IMR-90 (cell line): Measurements from ENCODE around the gene PMPCB. TPM values are rescaled to one million over a fixed set of nuclear protein-coding genes. Genes with fewer than 3 reads are reported as not detected.

Experiments
- ATAC-seq: fragments of 200-7000 bp; cut with Tn5 transposase; 2 replicates; pipeline ENCODE4 v1.9.1; 2020; ENCODE audit warnings: low read depth, mild to moderate bottlenecking, moderate library complexity
- BruUV-seq: library from RNA; stranded (reverse); fragments of 400-500 nt; replicated peaks from 2 replicates; lab custom pipeline; 2021; lab: Mats Ljungman, UMichigan
- CTCF ChIA-PET: fragments of 300-600 bp; formaldehyde crosslinking; extraction: SDS; loops from one replicate; lab custom pipeline; 2021; ENCODE audit warnings: antibody characterized with exemption; lab: Yijun Ruan, JAX
- POLR2A ChIA-PET: fragments of 300-600 bp; sonication (Branson Sonifier 250); formaldehyde crosslinking; loops from one replicate; lab custom pipeline; 2022; ENCODE audit warnings: antibody characterized with exemption; ENCODE audit not compliant: unreplicated experiment; lab: Charles Lee
- DNase-seq: peaks from one replicate; pipeline ENCODE4 v3.0.0; 2013
- H2AFZ ChIP-seq: replicated peaks from 2 replicates; pipeline ENCODE3; 2013; ENCODE audit warnings: low read length, mild to moderate bottlenecking; ENCODE audit not compliant: poor library complexity
- H2AK5ac ChIP-seq: 2 replicates; pipeline ENCODE4 v1.6.1; 2013; ENCODE audit warnings: low read depth, low read length, inconsistent platforms
- H2AK9ac ChIP-seq: replicated peaks from 2 replicates; pipeline ENCODE3; 2013; ENCODE audit warnings: mild to moderate bottlenecking, low read depth, low read length, moderate library complexity; ENCODE audit not compliant: poor library complexity
- H2BK120ac ChIP-seq: 2 replicates; pipeline ENCODE4 v1.6.1; 2013; ENCODE audit warnings: low read depth, low read length, inconsistent platforms
- H2BK15ac ChIP-seq: 3 replicates; pipeline ENCODE4 v1.6.1; 2013; ENCODE audit warnings: low read depth, low read length, inconsistent platforms
- H2BK20ac ChIP-seq: 2 replicates; pipeline ENCODE4 v1.6.1; 2013; ENCODE audit warnings: low read depth, mild to moderate bottlenecking, inconsistent platforms, low read length, moderate library complexity
- H2BK5ac ChIP-seq: 2 replicates; pipeline ENCODE4 v1.6.1; 2013; ENCODE audit warnings: mild to moderate bottlenecking, low read depth, low read length, inconsistent platforms; ENCODE audit not compliant: poor library complexity, severe bottlenecking
- H3K14ac ChIP-seq: replicated peaks from 2 replicates; pipeline ENCODE4 v1.6.1; 2013; ENCODE audit warnings: low read depth, low read length, inconsistent platforms
- H3K18ac ChIP-seq: 2 replicates; pipeline ENCODE4 v1.6.1; 2013; ENCODE audit warnings: low read depth, low read length, control low read depth
- H3K23ac ChIP-seq: 2 replicates; pipeline ENCODE4 v1.6.1; 2013; ENCODE audit warnings: low read depth, low read length, inconsistent platforms
- H3K27ac ChIP-seq: 2 replicates; pipeline ENCODE4 v1.5.1; 2013; ENCODE audit warnings: mild to moderate bottlenecking, control low read depth, low read length; ENCODE audit not compliant: insufficient read depth
- H3K27me3 ChIP-seq: 2 replicates; pipeline ENCODE4 v1.6.1; 2013; ENCODE audit warnings: low read length; ENCODE audit not compliant: control insufficient read depth, insufficient read depth
- H3K36me3 ChIP-seq: 2 replicates; pipeline ENCODE4 v1.6.1; 2013; ENCODE audit warnings: low read length, mixed read lengths; ENCODE audit not compliant: control insufficient read depth, insufficient read depth
- H3K4ac ChIP-seq: 2 replicates; pipeline ENCODE4 v1.6.1; 2013; ENCODE audit warnings: low read depth, low read length, inconsistent platforms
- H3K4me1 ChIP-seq: 2 replicates; pipeline ENCODE4 v1.6.1; 2013; ENCODE audit warnings: low read length, mixed read lengths; ENCODE audit not compliant: control insufficient read depth, insufficient read depth
- H3K4me2 ChIP-seq: 2 replicates; pipeline ENCODE4 v1.6.1; 2013; ENCODE audit warnings: low read depth, mild to moderate bottlenecking, control low read depth, low read length, moderate library complexity
- H3K4me3 ChIP-seq: 2 replicates; pipeline ENCODE4 v1.5.1; 2013; ENCODE audit warnings: low read depth, mild to moderate bottlenecking, control low read depth, low read length, moderate library complexity; ENCODE audit not compliant: insufficient read depth
- H3K56ac ChIP-seq: 2 replicates; pipeline ENCODE4 v1.6.1; 2013; ENCODE audit warnings: low read length, inconsistent platforms; ENCODE audit not compliant: insufficient read depth; ENCODE audit errors: extremely low read depth
- H3K79me1 ChIP-seq, 2 experiments: 2 replicates each; pipeline ENCODE4 v1.6.1; 2013; ENCODE audit warnings: low read length in 2 of 2, inconsistent platforms in 1 of 2, low read depth in 1 of 2
- H3K9ac ChIP-seq: 2 replicates; pipeline ENCODE4 v1.6.1; 2013; ENCODE audit warnings: low read depth, low read length, control low read depth
- H3K9me1 ChIP-seq: 2 replicates; pipeline ENCODE4 v1.6.1; 2013; ENCODE audit warnings: low read length, inconsistent platforms; ENCODE audit not compliant: insufficient read depth
- H3K9me3 ChIP-seq: 2 replicates; pipeline ENCODE4 v1.6.1; 2013; ENCODE audit warnings: low read length; ENCODE audit not compliant: control insufficient read depth, insufficient read depth
- H4K20me1 ChIP-seq: 2 replicates; pipeline ENCODE4 v1.6.1; 2013; ENCODE audit warnings: low read length, inconsistent platforms; ENCODE audit not compliant: insufficient read depth
- H4K5ac ChIP-seq: 2 replicates; pipeline ENCODE4 v1.6.1; 2013; ENCODE audit warnings: mild to moderate bottlenecking, low read depth, low read length, control low read depth
- H4K8ac ChIP-seq, 2 experiments: 2 replicates each; pipeline ENCODE4 v1.6.1; 2013; ENCODE audit warnings: low read depth in 2 of 2, low read length in 2 of 2, control low read depth in 1 of 2, inconsistent platforms in 1 of 2
- H4K91ac ChIP-seq: 2 replicates; pipeline ENCODE4 v1.6.1; 2013; ENCODE audit warnings: low read depth, low read length, inconsistent platforms; ENCODE audit not compliant: insufficient read depth
- BHLHE40 ChIP-seq: fragments of 150-350 bp; IDR thresholded peaks from 2 replicates; pipeline ENCODE4 v1.6.1; 2016; ENCODE audit warnings: mild to moderate bottlenecking, low read depth, low read length
- CEBPB ChIP-seq: IDR thresholded peaks from 2 replicates; pipeline ENCODE4 v1.6.1; 2012; ENCODE audit warnings: low read depth, low read length, improper control_type of control experiment
- CHD1 ChIP-seq: IDR thresholded peaks from 2 replicates; pipeline ENCODE4 v1.6.1; 2012; ENCODE audit warnings: low read depth, low read length, improper control_type of control experiment
- FOS ChIP-seq: fragments of 150-350 bp; IDR thresholded peaks from 2 replicates; pipeline ENCODE4 v1.6.1; 2016; ENCODE audit warnings: low read depth, low read length
- MAFK ChIP-seq: IDR thresholded peaks from 2 replicates; pipeline ENCODE4 v1.6.1; 2012; ENCODE audit warnings: low read depth, low read length, improper control_type of control experiment
- MAZ ChIP-seq: IDR thresholded peaks from 2 replicates; pipeline ENCODE4 v1.6.1; 2012; ENCODE audit warnings: low read depth, mild to moderate bottlenecking, low read length, improper control_type of control experiment, moderate library complexity, borderline replicate concordance
- MXI1 ChIP-seq: IDR thresholded peaks from 2 replicates; pipeline ENCODE4 v1.6.1; 2012; ENCODE audit warnings: low read depth, mild to moderate bottlenecking, low read length, moderate library complexity, borderline replicate concordance
- NFE2L2 ChIP-seq: fragments of 150-350 bp; IDR thresholded peaks from 2 replicates; pipeline ENCODE4 v1.6.1; 2016; ENCODE audit warnings: low read depth, mild to moderate bottlenecking, low read length
- POLR2A ChIP-seq: IDR thresholded peaks from 2 replicates; pipeline ENCODE4 v1.6.1; 2012; ENCODE audit warnings: mild to moderate bottlenecking, low read depth, low read length
- RAD21 ChIP-seq: IDR thresholded peaks from 2 replicates; pipeline ENCODE4 v1.6.1; 2012; ENCODE audit warnings: low read length, improper control_type of control experiment
- SMC3 ChIP-seq: fragments of 150-350 bp; IDR thresholded peaks from 2 replicates; pipeline ENCODE4 v1.6.1; 2016; ENCODE audit warnings: low read depth, mild to moderate bottlenecking, antibody characterized with exemption, low read length, moderate library complexity
- WGBS, 2 experiments: methylation state at CpG; one replicate each; pipeline versions ENCODE4 v1.1.5 to v1.1.7; 2013; ENCODE audit warnings: missing lambda C conversion rate in 2 of 2; ENCODE audit not compliant: insufficient read length in 1 of 2; ENCODE audit errors: extremely low coverage in 2 of 2; 5-methylcytosine and 5-hydroxymethylcytosine counted together
- dilution Hi-C: fragments of 300-500 bp; cut with HindIII; formaldehyde crosslinking; loops from one replicate; pipeline ENCODE4 v1.14.3; 2018; ENCODE audit warnings: low sequenced_read_pairs; ENCODE audit not compliant: unreplicated experiment
- in situ Hi-C: fragments of 300-500 bp; cut with MboI; formaldehyde crosslinking; loops from 3 replicates; pipeline ENCODE4 v1.14.3; 2019; ENCODE audit warnings: low sequenced_read_pairs, inconsistent platforms, mixed read lengths
- intact Hi-C: fragments of 100-400 bp; cut with micrococcal nuclease; formaldehyde crosslinking; loops from 2 replicates; pipeline ENCODE4 v1.10.0; 2022
- polyA plus RNA-seq, 3 experiments: library from polyadenylated mRNA; depleted of rRNA; stranded (reverse); fragments of >200 nt; gene quantifications; 2 replicates each; pipeline ENCODE4 v1.2.3, GENCODE V29; 2012; ENCODE audit warnings: low replicate concordance in 1 of 3
- total RNA-seq: library from RNA; depleted of rRNA; stranded (reverse); fragments of >200 nt; gene quantifications from 2 replicates; pipeline ENCODE4 v1.2.3, GENCODE V29; 2012
- TF ChIP-seq, protein P1 (sequence below): fragments of 150-350 bp; IDR thresholded peaks from 2 replicates; pipeline ENCODE4 v1.6.1; 2016; ENCODE audit warnings: low read depth, mild to moderate bottlenecking, low read length, moderate library complexity, borderline replicate concordance
- TF ChIP-seq, protein P2 (sequence below): fragments of 150-350 bp; IDR thresholded peaks from 2 replicates; pipeline ENCODE4 v1.6.1; 2017; ENCODE audit warnings: mild to moderate bottlenecking, antibody characterized with exemption, low read length, low read depth

Gene PMPCB
- total and polyA plus RNA-seq, 2 of the 4 experiments (the other 2 are of a cell fraction) = 50.4 to 72.8 TPM

DNA sequence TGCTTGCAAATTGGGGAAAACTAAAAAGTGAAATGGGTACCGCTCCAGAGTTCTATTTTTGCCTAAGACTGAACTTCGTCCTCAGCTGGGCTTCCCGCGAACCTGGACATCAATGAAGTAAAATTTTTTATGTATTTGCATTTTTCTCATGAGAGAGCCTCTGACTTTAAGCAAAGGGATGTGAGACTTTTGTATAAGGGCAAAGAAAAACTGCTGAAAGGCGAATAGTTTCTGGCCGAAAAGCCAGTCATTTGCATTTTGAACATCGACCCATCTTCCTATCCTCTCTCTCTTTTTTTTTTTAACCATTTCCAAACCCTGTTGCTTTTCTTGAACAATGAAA, 573 bp downstream of the PMPCB start:
- intact Hi-C loops (loop anchor here (1.0 to 10.0 kb wide), 2 partner anchors 109 to 183 kb away; no protein-coding TSS in a partner anchor), dilution Hi-C loops (no loop called here), in situ Hi-C loops (no loop called here)
- Histone ChIP-seq H3K9ac (peak overlapping the region; percentile 68), H3K4me3 (peak overlapping the region; percentile 85), H2BK15ac (no peak overlapping the region), H3K9me1 (no peaks in the 10 kb centered on the region), H3K79me1 (peaks cover 11 to 23% of the 10 kb centered on the region in 2 experiments; a peak in 2 of 4 replicates), H3K4me2 (peak overlapping the region; percentile 84), H3K27ac (peak overlapping the region; percentile 76), H3K27me3 (no peaks in the 10 kb centered on the region), H3K23ac (peak overlapping the region; percentile 53; the same call in 1 of the 2 replicates), H3K9me3 (no peaks in the 10 kb centered on the region), H3K56ac (peak overlapping the region; percentile 83; the same call in 1 of the 2 replicates), H4K91ac (no peak overlapping the region), H2AK9ac (peak overlapping the region; percentile 74), H2BK20ac (no peak overlapping the region), H3K4ac (peak overlapping the region; percentile 70; the same call in 1 of the 2 replicates), H2BK120ac (no peak overlapping the region), H2AK5ac (no peak overlapping the region), H3K18ac (no peak overlapping the region), H4K8ac (peak overlapping the region; percentile 41 to 81; a peak in 3 of 4 replicates), H2AFZ (peak overlapping the region; percentile 94), H3K4me1 (peaks cover 2% of the 10 kb centered on the region; the same call in 1 of the 2 replicates), H4K20me1 (no peaks in the 10 kb centered on the region; the same call in 1 of the 2 replicates), H2BK5ac (peak overlapping the region; percentile 52), H3K36me3 (peaks cover 19% of the 10 kb centered on the region), H4K5ac (peak overlapping the region; percentile 74), H3K14ac (peak overlapping the region; percentile 59; the same call in 1 of the 2 replicates)
- WGBS, 2 experiments = no CpG with 5 or more reads among the region's 7 CpGs
- DNase-seq = no peak
- ChIA-PET POLR2A (no interaction called here), CTCF (interaction anchor here (0.9 kb wide), 1 partner anchor 108 kb away, joined by 4 read pairs; no protein-coding TSS in a partner anchor)
- ATAC-seq = no peak
- no peak for TF ChIP-seq BHLHE40
- no peak for TF ChIP-seq POLR2A
- TF ChIP-seq CEBPB = no peak
- no peak for TF ChIP-seq NFE2L2
- TF ChIP-seq MAFK = no peak
- TF ChIP-seq, protein P1, sequence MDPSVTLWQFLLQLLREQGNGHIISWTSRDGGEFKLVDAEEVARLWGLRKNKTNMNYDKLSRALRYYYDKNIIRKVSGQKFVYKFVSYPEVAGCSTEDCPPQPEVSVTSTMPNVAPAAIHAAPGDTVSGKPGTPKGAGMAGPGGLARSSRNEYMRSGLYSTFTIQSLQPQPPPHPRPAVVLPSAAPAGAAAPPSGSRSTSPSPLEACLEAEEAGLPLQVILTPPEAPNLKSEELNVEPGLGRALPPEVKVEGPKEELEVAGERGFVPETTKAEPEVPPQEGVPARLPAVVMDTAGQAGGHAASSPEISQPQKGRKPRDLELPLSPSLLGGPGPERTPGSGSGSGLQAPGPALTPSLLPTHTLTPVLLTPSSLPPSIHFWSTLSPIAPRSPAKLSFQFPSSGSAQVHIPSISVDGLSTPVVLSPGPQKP = no peak
- TF ChIP-seq, protein P2, sequence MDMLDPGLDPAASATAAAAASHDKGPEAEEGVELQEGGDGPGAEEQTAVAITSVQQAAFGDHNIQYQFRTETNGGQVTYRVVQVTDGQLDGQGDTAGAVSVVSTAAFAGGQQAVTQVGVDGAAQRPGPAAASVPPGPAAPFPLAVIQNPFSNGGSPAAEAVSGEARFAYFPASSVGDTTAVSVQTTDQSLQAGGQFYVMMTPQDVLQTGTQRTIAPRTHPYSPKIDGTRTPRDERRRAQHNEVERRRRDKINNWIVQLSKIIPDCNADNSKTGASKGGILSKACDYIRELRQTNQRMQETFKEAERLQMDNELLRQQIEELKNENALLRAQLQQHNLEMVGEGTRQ = no peak
- no peak for TF ChIP-seq CHD1
- no peak for TF ChIP-seq SMC3
- no peak for TF ChIP-seq FOS
- no peak for TF ChIP-seq MXI1
- no peak for TF ChIP-seq RAD21
- no peak for TF ChIP-seq MAZ
- BruUV-seq = no TSS peak
